ENCODE results near the gene ZNF830.

- TF ChIP-seq CTCF (IDR thresholded peaks at IDR 0.05 in 8 of 11, conservative IDR thresholded peaks at IDR 0.05 in 3 of 11), result no peak
- no peak for TF ChIP-seq POLR2A (IDR thresholded peaks at IDR 0.05)
- no peak for TF ChIP-seq POLR2AphosphoS5 (IDR thresholded peaks at IDR 0.05)
These were observed 27.3 kb downstream of the ZNF830 start for GRCh38 chr17:34988644-34989043.

Data from spleen (tissue), 7 donors.